Limb (tissue), 2 donors: ENCODE results near the gene WNT7A.
"Not testable (repeated sequence)": the region's sequence is repeated elsewhere in the genome, so short reads cannot be mapped to it uniquely, and the experiment has no call there.

Experiments
- DNase-seq, 2 donors: peaks; one replicate each; pipeline ENCODE4 v3.0.0-alpha.2; 2016; ENCODE audit errors: extremely low spot score in 2 of 2

WNT7A gene

GRCh38 chr3:13879946-13880810, at the start of gene WNT7A:
TSS of gene WNT7A (minus strand) at chr3:13880071. CDS start at chr3:13879816, 255 bp downstream.
- DNase-seq = peak; percentile 15 to 82

- not testable (repeated sequence) for DNase-seq
These were observed 48.9 kb upstream of the WNT7A start for GRCh38 chr3:13928741-13929140.

GRCh38 chr3:13927295-13927694, 47.4 kb upstream of the WNT7A start:
- DNase-seq = no peak

GRCh38 chr3:13916375-13916774, 36.5 kb upstream of the WNT7A start:
- DNase-seq = no peak

GRCh38 chr3:13902648-13903238, 22.9 kb upstream of the WNT7A start:
- no peak for DNase-seq

GRCh38 chr3:13901935-13902584, 22.2 kb upstream of the WNT7A start:
- DNase-seq = no peak

GRCh38 chr3:13898346-13898745, 18.5 kb upstream of the WNT7A start:
- DNase-seq = no peak

GRCh38 chr3:13896473-13897154, 16.7 kb upstream of the WNT7A start:
- peak; percentile 63 to 81 for DNase-seq

- DNase-seq = peak; percentile 93 to 95
These were observed 15.6 kb upstream of the WNT7A start for GRCh38 chr3:13895155-13896105.

- no peak for DNase-seq
These were observed 14.9 kb upstream of the WNT7A start for GRCh38 chr3:13894807-13895154.

GRCh38 chr3:13894096-13894806, 14.4 kb upstream of the WNT7A start:
- DNase-seq = no peak

- no peak for DNase-seq
These were observed 12.4 kb upstream of the WNT7A start for GRCh38 chr3:13892304-13892703.

- no peak for DNase-seq
These were observed 11.7 kb upstream of the WNT7A start for GRCh38 chr3:13891492-13892073.

GRCh38 chr3:13891017-13891392, 11.1 kb upstream of the WNT7A start:
- DNase-seq = no peak

- DNase-seq = no peak
These were observed 10.6 kb upstream of the WNT7A start for GRCh38 chr3:13890377-13891016.

- DNase-seq = no peak
These were observed 8.7 kb upstream of the WNT7A start for GRCh38 chr3:13888576-13888975.

- no peak for DNase-seq
These were observed 7.8 kb upstream of the WNT7A start for GRCh38 chr3:13887495-13888300.

- no peak for DNase-seq
These were observed 6.8 kb upstream of the WNT7A start for GRCh38 chr3:13886593-13887129.
